Thoracic aorta (tissue), 2 donors: ENCODE results near the gene NADSYN1. TPM values are rescaled to one million over a fixed set of nuclear protein-coding genes. Genes with fewer than 3 reads are reported as not detected.

ENCODE experiments used
- ATAC-seq: fragments of 150-250 bp; one replicate; pipeline ENCODE4 v1.8.0; 2017; ENCODE audit warnings: low read depth; ENCODE audit not compliant: insufficient number of reproducible peaks, low FRiP score
- DNase-seq: peaks from one replicate; pipeline ENCODE4 v3.0.0-alpha.2; 2020; ENCODE audit warnings: low spot score
- H3K27ac ChIP-seq, 2 donors: fragments of 200-600 bp; sonication (generic); 1 replicate in 1 of 2; 2 replicates in 1 of 2; pipeline ENCODE4 v1.5.1; 2016; ENCODE audit warnings: mild to moderate bottlenecking in 2 of 2, moderate library complexity in 2 of 2
- H3K27me3 ChIP-seq: fragments of 200-600 bp; sonication (generic); replicated peaks from 2 replicates; pipeline ENCODE4 v1.6.0; 2016; ENCODE audit warnings: mild to moderate bottlenecking; ENCODE audit not compliant: insufficient read depth
- H3K36me3 ChIP-seq: fragments of 200-600 bp; sonication (generic); one replicate; pipeline ENCODE4 v1.5.1; 2016
- H3K4me1 ChIP-seq, 2 donors: fragments of 200-600 bp; sonication (generic); 1 replicate in 1 of 2; 2 replicates in 1 of 2; pipeline versions ENCODE4 v1.5.1 to v1.6.0; 2016; ENCODE audit warnings: low read depth in 2 of 2, mild to moderate bottlenecking in 1 of 2; ENCODE audit not compliant: control insufficient read depth in 1 of 2
- H3K4me3 ChIP-seq: fragments of 200-600 bp; sonication (generic); 2 replicates; pipeline ENCODE4 v1.5.1; 2016; ENCODE audit warnings: mild to moderate bottlenecking
- H3K9me3 ChIP-seq: fragments of 200-600 bp; sonication (generic); 2 replicates; pipeline ENCODE4 v1.5.1; 2016
- total RNA-seq, 2 donors: library from RNA; depleted of rRNA; stranded (reverse); fragments of >200 nt; gene quantifications; one replicate each; pipeline versions ENCODE4 v1.1.0 to v1.2.3, GENCODE V29; 2016
- TF ChIP-seq, protein P1 (sequence below): fragments of 200-600 bp; sonication (generic); IDR thresholded peaks from one replicate; pipeline ENCODE4 v1.5.1; 2019; ENCODE audit warnings: antibody characterized with exemption

The NADSYN1 gene
- total RNA-seq, 2 donors from 2014 or later, result 68.0 to 112 TPM

DNA sequence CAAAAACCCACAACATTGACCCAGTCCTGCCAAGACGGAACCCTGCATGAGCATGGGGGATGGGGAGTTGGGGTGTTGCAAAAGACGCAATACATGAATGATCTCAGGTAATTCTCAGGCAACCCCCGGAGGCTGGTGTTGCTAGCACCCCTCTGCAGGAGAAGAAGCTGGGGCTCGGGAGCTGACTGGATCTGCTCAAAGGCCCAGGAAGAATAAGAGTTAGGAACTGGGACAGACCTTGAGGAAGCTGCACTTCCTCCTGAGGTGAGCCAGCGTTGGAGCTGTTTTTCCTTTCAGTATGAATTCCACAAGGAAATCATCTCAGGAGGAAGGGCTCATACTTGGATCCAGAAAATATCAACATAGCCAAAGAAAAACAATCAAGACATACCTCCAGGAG, 95.1 kb downstream of the NADSYN1 start, which contains the start of gene KRTAP5-9:
TSS of gene KRTAP5-9 (plus strand) at position 301 of the 400 bp plus-strand sequence. CDS start 238 bp downstream, outside the sequence.
- Histone ChIP-seq H3K9me3 (no peaks in the 10 kb centered on the region), H3K27me3 (no peaks in the 10 kb centered on the region), H3K36me3 (no peaks in the 10 kb centered on the region), H3K4me3 (no peak within 1 kb of the TSS), H3K27ac (no peak within 1 kb of the TSS), H3K4me1 (no peaks in the 10 kb centered on the region)
- ATAC-seq (no peak), DNase-seq (no peak)
- TF ChIP-seq, protein P1, sequence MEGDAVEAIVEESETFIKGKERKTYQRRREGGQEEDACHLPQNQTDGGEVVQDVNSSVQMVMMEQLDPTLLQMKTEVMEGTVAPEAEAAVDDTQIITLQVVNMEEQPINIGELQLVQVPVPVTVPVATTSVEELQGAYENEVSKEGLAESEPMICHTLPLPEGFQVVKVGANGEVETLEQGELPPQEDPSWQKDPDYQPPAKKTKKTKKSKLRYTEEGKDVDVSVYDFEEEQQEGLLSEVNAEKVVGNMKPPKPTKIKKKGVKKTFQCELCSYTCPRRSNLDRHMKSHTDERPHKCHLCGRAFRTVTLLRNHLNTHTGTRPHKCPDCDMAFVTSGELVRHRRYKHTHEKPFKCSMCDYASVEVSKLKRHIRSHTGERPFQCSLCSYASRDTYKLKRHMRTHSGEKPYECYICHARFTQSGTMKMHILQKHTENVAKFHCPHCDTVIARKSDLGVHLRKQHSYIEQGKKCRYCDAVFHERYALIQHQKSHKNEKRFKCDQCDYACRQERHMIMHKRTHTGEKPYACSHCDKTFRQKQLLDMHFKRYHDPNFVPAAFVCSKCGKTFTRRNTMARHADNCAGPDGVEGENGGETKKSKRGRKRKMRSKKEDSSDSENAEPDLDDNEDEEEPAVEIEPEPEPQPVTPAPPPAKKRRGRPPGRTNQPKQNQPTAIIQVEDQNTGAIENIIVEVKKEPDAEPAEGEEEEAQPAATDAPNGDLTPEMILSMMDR, result no peak

DNA sequence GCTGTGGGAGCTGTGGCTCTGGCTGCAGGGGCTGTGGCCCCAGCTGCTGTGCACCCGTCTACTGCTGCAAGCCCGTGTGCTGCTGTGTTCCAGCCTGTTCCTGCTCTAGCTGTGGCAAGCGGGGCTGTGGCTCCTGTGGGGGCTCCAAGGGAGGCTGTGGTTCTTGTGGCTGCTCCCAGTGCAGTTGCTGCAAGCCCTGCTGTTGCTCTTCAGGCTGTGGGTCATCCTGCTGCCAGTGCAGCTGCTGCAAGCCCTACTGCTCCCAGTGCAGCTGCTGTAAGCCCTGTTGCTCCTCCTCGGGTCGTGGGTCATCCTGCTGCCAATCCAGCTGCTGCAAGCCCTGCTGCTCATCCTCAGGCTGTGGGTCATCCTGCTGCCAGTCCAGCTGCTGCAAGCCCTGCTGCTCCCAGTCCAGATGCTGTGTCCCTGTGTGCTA, 95.7 kb downstream of the NADSYN1 start:
- DNase-seq, result no peak

More for the DNA sequence above, 95.7 kb downstream of the NADSYN1 start:
- Histone ChIP-seq H3K27me3 (no peaks in the 10 kb centered on the region), H3K4me3 (no peak overlapping the region), H3K27ac (no peak overlapping the region), H3K36me3 (no peaks in the 10 kb centered on the region), H3K4me1 (no peaks in the 10 kb centered on the region), H3K9me3 (no peaks in the 10 kb centered on the region)
- TF ChIP-seq, protein P1, result no peak
- no peak for ATAC-seq

Other genes starting within 250 kb of the NADSYN1 start
- under 1 TPM in 1 of 2 donors, not detected in 1; 0.99 TPM for gene SHANK2, start 200.6 kb upstream of the NADSYN1 start, total RNA-seq
- 10 to 100 TPM in 1 of 2 donors, 1 to 10 TPM in 1; 6.6 to 17.6 TPM for gene DHCR7, start 4.8 kb upstream of the NADSYN1 start, total RNA-seq
- not detected for gene KRTAP5-7, start 74.1 kb downstream of the NADSYN1 start, total RNA-seq
- under 1 TPM in 1 of 2 donors, not detected in 1; 0.68 TPM for gene KRTAP5-8, start 84.8 kb downstream of the NADSYN1 start, total RNA-seq
- gene KRTAP5-9, start 95.2 kb downstream of the NADSYN1 start, total RNA-seq, result not detected
- gene KRTAP5-10, start 112.4 kb downstream of the NADSYN1 start, total RNA-seq, result not detected
- not detected for gene KRTAP5-11, start 129.7 kb downstream of the NADSYN1 start, total RNA-seq